Measurements from ENCODE around the gene SRSF12. TPM values are rescaled to one million over a fixed set of nuclear protein-coding genes. Genes with fewer than 3 reads are reported as not detected.
A peak's percentile ranks its signal among the peaks of the same experiment; 100 is the strongest.

The SRSF12 gene
- polyA plus RNA-seq, 4 donors, result 0.15 to 1.3 TPM; not detected in 2

- no peaks in the 10 kb centered on the region for H3K9me3 ChIP-seq (ENCODE audit: control insufficient read depth in 2 of 2, insufficient read depth in 1 of 2, low read depth in 1 of 2, low read length in 1 of 2)
- peaks cover 2 to 5% (median 3%) of the 10 kb centered on the region in 3 donors for H3K4me1 ChIP-seq (ENCODE audit: control insufficient read depth in 3 of 3, insufficient read depth in 2 of 3, low read depth in 1 of 3, low read length in 2 of 3)
- H3K36me3 ChIP-seq (ENCODE audit: control insufficient read depth in 3 of 3, insufficient read depth in 2 of 3, low read depth in 1 of 3, low read length in 3 of 3), result peaks cover 0 to 4% (median 0%) of the 10 kb centered on the region in 3 donors
- H3K27me3 ChIP-seq (ENCODE audit: control insufficient read depth in 3 of 3, insufficient read depth in 3 of 3, low read length in 3 of 3), result no peaks in the 10 kb centered on the region
- WGBS, 3 donors, result 0% methylated on average over 81 to 102 of the region's 102 CpGs
- H3K27ac ChIP-seq (ENCODE audit: low read depth in 1 of 3, low read length in 2 of 3), result peak within 1 kb of the TSS; percentile 81 to 90 (median 83)
- FAIRE-seq (no peak), DNase-seq (peak; percentile 64 to 93)
- H3K4me3 ChIP-seq (ENCODE audit: low read depth in 1 of 3, low read length in 3 of 3), result peak within 1 kb of the TSS; percentile 49 to 92 (median 83)
Measured at GRCh38 chr6:89145956-89146717, 28.3 kb upstream of the SRSF12 start, which contains the start of gene PM20D2. Gene PM20D2 (plus strand): TSS chr6:89146055. CDS start chr6:89146145, 90 bp downstream.

- peak overlapping the region; percentile 81 to 90 (median 83) for H3K27ac ChIP-seq (ENCODE audit: low read depth in 1 of 3, low read length in 2 of 3)
- FAIRE-seq, result peak; percentile 61
- peak in 1 of 2 donors; percentile 58 for DNase-seq
- no peaks in the 10 kb centered on the region for H3K9me3 ChIP-seq (ENCODE audit: control insufficient read depth in 2 of 2, insufficient read depth in 1 of 2, low read depth in 1 of 2, low read length in 1 of 2)
- WGBS, 3 donors, result 4 to 5% (median 4%) methylated on average over 16 to 17 of the region's 17 CpGs
- H3K4me1 ChIP-seq (ENCODE audit: control insufficient read depth in 3 of 3, insufficient read depth in 2 of 3, low read depth in 1 of 3, low read length in 2 of 3), result peaks cover 2 to 13% (median 3%) of the 10 kb centered on the region in 3 donors
- peaks cover 0 to 2% (median 0%) of the 10 kb centered on the region in 3 donors for H3K36me3 ChIP-seq (ENCODE audit: control insufficient read depth in 3 of 3, insufficient read depth in 2 of 3, low read depth in 1 of 3, low read length in 3 of 3)
- H3K27me3 ChIP-seq (ENCODE audit: control insufficient read depth in 3 of 3, insufficient read depth in 3 of 3, low read length in 3 of 3), result no peaks in the 10 kb centered on the region
- peak overlapping the region; percentile 49 to 92 (median 83) for H3K4me3 ChIP-seq (ENCODE audit: low read depth in 1 of 3, low read length in 3 of 3)
Measured at GRCh38 chr6:89145091-89145955, 27.5 kb upstream of the SRSF12 start.

- Histone ChIP-seq H3K4me3 (ENCODE audit: low read depth in 1 of 3, low read length in 3 of 3) (no peak overlapping the region), H3K27ac (ENCODE audit: low read depth in 1 of 3, low read length in 2 of 3) (no peak overlapping the region), H3K36me3 (ENCODE audit: control insufficient read depth in 3 of 3, insufficient read depth in 2 of 3, low read depth in 1 of 3, low read length in 3 of 3) (no peaks in the 10 kb centered on the region), H3K4me1 (ENCODE audit: control insufficient read depth in 3 of 3, insufficient read depth in 2 of 3, low read depth in 1 of 3, low read length in 2 of 3) (peaks cover 0 to 15% (median 6%) of the 10 kb centered on the region in 3 donors), H3K27me3 (ENCODE audit: control insufficient read depth in 3 of 3, insufficient read depth in 3 of 3, low read length in 3 of 3) (no peaks in the 10 kb centered on the region), H3K9me3 (ENCODE audit: control insufficient read depth in 2 of 2, insufficient read depth in 1 of 2, low read depth in 1 of 2, low read length in 1 of 2) (no peaks in the 10 kb centered on the region)
- DNase-seq (no peak), FAIRE-seq (no peak)
- 70 to 75% (median 71%) methylated on average over 2 of the region's 2 CpGs for WGBS, 3 donors
Measured at GRCh38 chr6:89144354-89144906, 26.6 kb upstream of the SRSF12 start.

- no peaks in the 10 kb centered on the region for H3K27me3 ChIP-seq (ENCODE audit: control insufficient read depth in 3 of 3, insufficient read depth in 3 of 3, low read length in 3 of 3)
- H3K27ac ChIP-seq (ENCODE audit: low read depth in 1 of 3, low read length in 2 of 3), result no peak overlapping the region
- no peak overlapping the region for H3K4me3 ChIP-seq (ENCODE audit: low read depth in 1 of 3, low read length in 3 of 3)
- peak; percentile 41 for FAIRE-seq
- H3K9me3 ChIP-seq (ENCODE audit: control insufficient read depth in 2 of 2, insufficient read depth in 1 of 2, low read depth in 1 of 2, low read length in 1 of 2), result no peaks in the 10 kb centered on the region
- peak; percentile 68 to 76 for DNase-seq
- peaks cover 2 to 16% (median 6%) of the 10 kb centered on the region in 3 donors for H3K4me1 ChIP-seq (ENCODE audit: control insufficient read depth in 3 of 3, insufficient read depth in 2 of 3, low read depth in 1 of 3, low read length in 2 of 3)
- H3K36me3 ChIP-seq (ENCODE audit: control insufficient read depth in 3 of 3, insufficient read depth in 2 of 3, low read depth in 1 of 3, low read length in 3 of 3), result no peaks in the 10 kb centered on the region
- WGBS, 3 donors, result 42 to 64% (median 50%) methylated on average over 7 of the region's 7 CpGs
Measured at GRCh38 chr6:89140347-89141156, 22.7 kb upstream of the SRSF12 start.

- H3K9me3 ChIP-seq (ENCODE audit: control insufficient read depth in 2 of 2, insufficient read depth in 1 of 2, low read depth in 1 of 2, low read length in 1 of 2), result no peaks in the 10 kb centered on the region
- no peaks in the 10 kb centered on the region for H3K27me3 ChIP-seq (ENCODE audit: control insufficient read depth in 3 of 3, insufficient read depth in 3 of 3, low read length in 3 of 3)
- DNase-seq (peak; percentile 33 to 35), FAIRE-seq (no peak)
- no peak overlapping the region for H3K4me3 ChIP-seq (ENCODE audit: low read depth in 1 of 3, low read length in 3 of 3)
- WGBS, 3 donors, result 26 to 60% (median 43%) methylated on average over 5 of the region's 5 CpGs
- peak overlapping the region in 1 of 3 donors; percentile 27 for H3K27ac ChIP-seq (ENCODE audit: low read depth in 1 of 3, low read length in 2 of 3)
- H3K36me3 ChIP-seq (ENCODE audit: control insufficient read depth in 3 of 3, insufficient read depth in 2 of 3, low read depth in 1 of 3, low read length in 3 of 3), result no peaks in the 10 kb centered on the region
- H3K4me1 ChIP-seq (ENCODE audit: control insufficient read depth in 3 of 3, insufficient read depth in 2 of 3, low read depth in 1 of 3, low read length in 2 of 3), result peaks cover 2 to 16% (median 6%) of the 10 kb centered on the region in 3 donors
Measured at GRCh38 chr6:89139509-89140346, 21.9 kb upstream of the SRSF12 start.

GRCh38 chr6:89138173-89138572, 20.3 kb upstream of the SRSF12 start:
- 91 to 95% (median 93%) methylated on average over 2 of the region's 2 CpGs for WGBS, 3 donors
- DNase-seq (no peak), FAIRE-seq (no peak)
- Histone ChIP-seq H3K27ac (ENCODE audit: low read depth in 1 of 3, low read length in 2 of 3) (no peak overlapping the region), H3K36me3 (ENCODE audit: control insufficient read depth in 3 of 3, insufficient read depth in 2 of 3, low read depth in 1 of 3, low read length in 3 of 3) (peaks cover 0 to 2% (median 0%) of the 10 kb centered on the region in 3 donors), H3K4me1 (ENCODE audit: control insufficient read depth in 3 of 3, insufficient read depth in 2 of 3, low read depth in 1 of 3, low read length in 2 of 3) (peaks cover 2 to 16% (median 3%) of the 10 kb centered on the region in 3 donors), H3K27me3 (ENCODE audit: control insufficient read depth in 3 of 3, insufficient read depth in 3 of 3, low read length in 3 of 3) (no peaks in the 10 kb centered on the region), H3K4me3 (ENCODE audit: low read depth in 1 of 3, low read length in 3 of 3) (no peak overlapping the region), H3K9me3 (ENCODE audit: control insufficient read depth in 2 of 2, insufficient read depth in 1 of 2, low read depth in 1 of 2, low read length in 1 of 2) (peaks cover 0 to 10% of the 10 kb centered on the region in 2 donors)

- no peak for FAIRE-seq
- peaks cover 0 to 10% of the 10 kb centered on the region in 2 donors for H3K9me3 ChIP-seq (ENCODE audit: control insufficient read depth in 2 of 2, insufficient read depth in 1 of 2, low read depth in 1 of 2, low read length in 1 of 2)
- no peak overlapping the region for H3K4me3 ChIP-seq (ENCODE audit: low read depth in 1 of 3, low read length in 3 of 3)
- H3K36me3 ChIP-seq (ENCODE audit: control insufficient read depth in 3 of 3, insufficient read depth in 2 of 3, low read depth in 1 of 3, low read length in 3 of 3), result peaks cover 0 to 2% (median 0%) of the 10 kb centered on the region in 3 donors
- no peaks in the 10 kb centered on the region for H3K27me3 ChIP-seq (ENCODE audit: control insufficient read depth in 3 of 3, insufficient read depth in 3 of 3, low read length in 3 of 3)
- WGBS, 3 donors, result 88 to 98% (median 94%) methylated on average over 3 of the region's 3 CpGs
- H3K4me1 ChIP-seq (ENCODE audit: control insufficient read depth in 3 of 3, insufficient read depth in 2 of 3, low read depth in 1 of 3, low read length in 2 of 3), result peaks cover under 1 to 4% (median 2%) of the 10 kb centered on the region in 3 donors
- DNase-seq, result no peak
- no peak overlapping the region for H3K27ac ChIP-seq (ENCODE audit: low read depth in 1 of 3, low read length in 2 of 3)
Measured at GRCh38 chr6:89134723-89135122, 16.9 kb upstream of the SRSF12 start.
